Measurements from ENCODE around the gene TP53.
"Not testable (repeated sequence)": the region's sequence is repeated elsewhere in the genome, so short reads cannot be mapped to it uniquely, and the experiment has no call there.

The TP53 gene

GRCh38 chr17:7673239-7673638, 14.1 kb downstream of the TP53 start:
- DNase-seq: no peak

- no peak for DNase-seq
Measured at GRCh38 chr17:7668482-7668881, 18.8 kb downstream of the TP53 start.

DNA sequence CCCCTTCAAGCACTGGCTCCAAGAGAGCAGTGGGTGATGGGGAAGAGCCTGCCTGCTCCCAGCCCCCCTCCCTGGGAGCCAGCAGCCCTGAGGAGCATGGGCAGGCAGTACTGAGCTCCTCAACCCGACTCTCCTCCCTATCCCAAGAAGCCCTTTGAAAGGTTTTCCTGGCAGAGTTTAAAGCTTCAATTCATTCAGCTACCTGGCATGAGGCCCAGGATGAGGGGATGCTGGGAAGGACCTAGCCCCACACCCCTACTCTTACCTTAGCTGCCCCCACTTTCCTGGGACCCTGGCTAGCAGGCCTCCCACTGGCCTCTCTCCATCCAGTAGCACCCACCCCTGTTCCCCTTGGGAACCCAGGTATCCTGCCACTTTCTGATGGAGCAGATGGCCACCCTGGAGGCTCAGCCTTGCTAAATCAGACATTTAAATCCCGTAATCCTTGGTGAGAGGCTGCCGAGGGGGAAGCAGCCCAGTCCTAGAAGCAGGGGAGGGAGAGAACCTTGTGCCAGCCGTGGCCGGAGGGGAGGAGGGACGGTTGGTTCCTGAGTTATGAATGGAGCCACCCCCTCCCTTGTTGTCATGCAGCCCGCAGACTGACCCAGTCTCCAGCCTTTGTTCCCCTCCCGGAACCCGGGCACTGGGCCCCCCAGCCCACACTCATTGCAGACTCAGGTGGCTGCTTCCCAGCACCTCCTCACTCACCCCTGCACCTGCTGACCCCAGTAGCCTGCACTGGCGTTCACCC, 19.5 kb downstream of the TP53 start:
- DNase-seq: no peak

DNA sequence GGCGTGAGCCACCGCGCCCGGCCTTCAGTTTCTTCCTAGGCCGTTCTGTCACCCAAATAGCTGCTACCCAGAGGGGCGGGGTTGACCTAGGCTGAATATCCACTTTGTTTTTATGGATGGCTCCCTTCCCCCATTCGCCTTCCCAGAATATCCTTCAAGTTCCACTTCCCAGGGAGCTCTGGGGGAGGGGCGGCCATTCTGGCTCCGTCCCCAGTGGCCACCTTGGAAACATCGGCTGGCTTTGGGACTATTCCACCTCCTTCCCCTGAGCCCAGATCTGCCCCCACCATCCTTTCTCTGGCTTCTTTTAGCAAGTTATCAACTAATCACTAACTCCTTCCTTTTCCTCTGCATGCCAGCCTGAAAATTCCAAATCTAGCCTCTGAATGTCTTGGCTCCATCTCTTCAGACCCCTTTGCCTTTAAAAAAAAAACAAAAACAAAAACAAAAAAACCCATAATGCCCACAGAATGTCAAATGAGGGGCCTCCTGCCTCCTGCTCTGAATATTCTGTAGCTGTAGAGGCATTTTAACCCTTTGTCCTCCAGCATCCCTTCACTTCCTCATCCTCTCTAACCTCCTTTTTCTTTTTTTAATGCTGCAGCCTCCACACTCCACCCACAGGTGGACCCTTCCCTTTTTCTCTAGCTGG, 30.2 kb downstream of the TP53 start:
- no peak for DNase-seq

- no peak for DNase-seq
Measured at GRCh38 chr17:7655541-7655840, 31.8 kb downstream of the TP53 start.

DNA sequence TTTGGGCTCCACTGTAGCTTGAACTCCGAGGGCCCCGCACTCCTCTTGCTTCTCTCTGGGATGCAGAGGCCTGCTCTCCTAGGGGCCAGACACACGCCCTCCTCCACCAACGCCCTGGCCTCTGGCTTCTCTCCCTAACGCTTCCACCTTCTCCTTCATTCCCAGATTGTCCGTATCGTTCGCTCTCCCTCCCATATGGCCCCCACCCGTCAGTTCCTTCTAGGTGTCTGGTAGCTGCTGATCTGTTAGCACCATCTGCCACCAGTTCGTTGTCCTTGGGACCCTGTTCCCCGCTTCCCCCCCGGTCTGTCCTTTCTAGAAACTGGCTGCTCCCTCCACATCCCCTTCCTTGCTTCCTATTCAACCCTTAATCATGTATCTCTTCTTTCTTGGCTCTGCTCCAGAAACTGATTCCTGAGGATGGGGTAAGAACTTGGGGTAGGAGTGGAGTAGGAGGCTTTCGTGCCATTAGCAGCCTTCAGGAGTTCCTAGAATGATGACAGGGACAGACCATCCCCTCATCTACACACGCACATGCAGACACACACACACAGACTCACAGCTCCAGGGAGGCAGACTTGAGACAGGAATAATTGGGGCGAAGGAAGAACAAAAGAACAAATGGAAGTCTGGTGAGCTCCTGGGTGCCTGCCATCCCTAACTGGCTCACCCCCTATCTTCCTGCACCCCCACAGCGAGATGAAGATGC, 32.3 kb downstream of the TP53 start:
- DNase-seq: peak; percentile 33

DNA sequence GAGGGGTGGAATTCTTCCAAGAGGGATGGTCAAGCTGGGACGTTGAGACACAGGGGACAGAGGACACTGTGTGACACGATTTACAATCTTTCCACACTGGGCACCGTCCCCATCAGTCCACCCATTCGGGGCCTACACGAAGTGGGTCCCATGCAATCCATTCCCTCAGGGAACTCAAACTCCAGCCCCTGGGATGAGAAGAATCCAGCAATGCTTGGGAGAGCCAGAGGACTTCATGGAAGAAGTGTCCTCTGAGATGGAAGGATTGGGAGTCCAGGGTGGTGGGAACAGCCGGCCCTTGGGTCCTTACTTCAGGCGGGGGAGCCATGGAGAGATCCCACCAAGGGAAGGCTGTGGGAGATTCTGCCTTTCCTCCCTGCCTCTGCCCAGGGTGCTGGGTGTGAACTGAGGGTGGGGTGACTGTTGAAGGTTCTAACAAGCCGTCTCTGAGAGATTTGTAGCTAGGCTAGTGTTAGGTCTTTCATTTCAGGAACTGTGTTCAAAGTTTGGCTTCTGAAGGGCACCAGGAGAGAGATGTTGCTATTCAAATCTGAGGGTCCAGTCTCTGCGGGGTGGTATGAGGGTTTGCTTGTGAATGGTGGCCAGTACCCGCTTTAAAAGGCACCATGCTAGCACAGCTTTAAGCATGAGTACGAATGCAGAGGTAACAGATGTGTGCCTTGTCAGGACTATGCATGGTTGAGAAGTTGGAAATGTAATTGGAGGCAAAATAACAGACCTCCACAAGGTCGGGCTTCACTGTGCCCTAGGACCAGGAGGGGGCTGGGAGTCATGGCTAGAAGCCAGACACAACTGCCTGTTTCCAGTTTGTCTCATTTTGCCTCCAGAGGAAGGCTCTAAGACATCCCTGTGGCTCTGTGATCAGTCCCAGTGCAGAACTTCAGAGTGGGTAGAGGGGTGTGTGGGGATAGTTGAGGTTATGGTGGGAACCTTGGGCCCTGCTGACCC, 34.6 kb downstream of the TP53 start:
- no peak for DNase-seq

DNA sequence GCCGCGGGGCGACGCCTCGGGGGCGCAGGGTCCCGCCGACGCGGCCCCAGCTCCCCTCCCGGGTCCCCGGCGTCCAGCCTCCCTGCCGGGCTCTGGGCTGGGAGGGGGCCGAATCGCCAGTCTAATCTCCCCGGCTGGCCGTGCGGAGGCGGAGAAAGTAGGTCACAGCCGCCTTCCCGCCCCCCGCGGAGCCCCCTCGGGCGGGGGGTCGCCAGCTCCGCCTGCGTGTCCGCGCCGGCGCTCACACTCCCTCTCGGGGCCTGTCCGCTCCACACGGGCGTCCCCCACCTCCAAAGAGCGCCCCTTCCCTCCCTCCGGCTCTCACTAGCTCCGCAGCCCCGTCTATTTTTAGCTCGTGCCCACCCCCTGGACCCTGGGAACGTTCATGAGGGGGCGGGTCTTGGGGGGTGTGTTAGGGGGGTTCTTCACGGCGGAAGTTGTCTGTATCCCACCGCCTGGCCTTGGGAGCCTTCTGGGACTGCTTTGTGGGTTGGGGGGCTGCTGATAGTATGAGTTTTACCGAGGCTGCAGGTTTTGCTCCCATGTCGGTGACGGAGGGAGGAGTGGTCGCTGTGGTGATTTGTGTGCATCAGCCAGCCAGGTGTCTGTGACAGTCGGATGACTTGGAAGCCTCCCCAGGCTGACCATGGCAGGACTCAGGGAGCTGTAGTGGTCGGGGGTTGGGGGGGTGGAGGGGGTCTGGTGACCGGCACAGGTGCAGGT, 35.5 kb downstream of the TP53 start:
- DNase-seq: no peak

DNA sequence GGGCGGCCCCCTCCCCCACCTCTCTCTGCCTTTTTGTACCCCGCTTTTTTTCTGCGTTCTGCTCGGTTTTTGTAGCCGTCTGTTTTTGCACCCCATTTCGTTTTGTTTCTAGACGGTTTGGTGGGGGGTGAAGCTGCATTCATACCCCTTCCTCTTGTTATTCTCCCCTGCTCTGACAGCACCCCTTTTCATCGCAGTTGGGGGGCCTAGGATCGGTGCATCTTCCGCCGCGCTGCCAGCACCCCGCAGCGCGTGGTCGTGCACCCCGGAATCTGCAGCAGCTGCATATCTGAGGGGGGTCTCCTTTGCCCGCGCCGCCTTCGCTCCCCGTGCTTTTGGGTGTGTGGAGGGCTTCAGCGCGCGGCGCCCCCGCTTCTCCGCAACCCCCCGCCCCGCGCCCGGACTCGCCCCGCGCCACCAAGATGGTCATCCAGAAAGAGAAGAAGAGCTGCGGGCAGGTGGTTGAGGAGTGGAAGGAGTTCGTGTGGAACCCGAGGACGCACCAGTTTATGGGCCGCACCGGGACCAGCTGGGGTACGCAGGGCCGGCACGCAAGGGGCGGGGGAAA, 36.1 kb downstream of the TP53 start:
- DNase-seq: no peak

DNA sequence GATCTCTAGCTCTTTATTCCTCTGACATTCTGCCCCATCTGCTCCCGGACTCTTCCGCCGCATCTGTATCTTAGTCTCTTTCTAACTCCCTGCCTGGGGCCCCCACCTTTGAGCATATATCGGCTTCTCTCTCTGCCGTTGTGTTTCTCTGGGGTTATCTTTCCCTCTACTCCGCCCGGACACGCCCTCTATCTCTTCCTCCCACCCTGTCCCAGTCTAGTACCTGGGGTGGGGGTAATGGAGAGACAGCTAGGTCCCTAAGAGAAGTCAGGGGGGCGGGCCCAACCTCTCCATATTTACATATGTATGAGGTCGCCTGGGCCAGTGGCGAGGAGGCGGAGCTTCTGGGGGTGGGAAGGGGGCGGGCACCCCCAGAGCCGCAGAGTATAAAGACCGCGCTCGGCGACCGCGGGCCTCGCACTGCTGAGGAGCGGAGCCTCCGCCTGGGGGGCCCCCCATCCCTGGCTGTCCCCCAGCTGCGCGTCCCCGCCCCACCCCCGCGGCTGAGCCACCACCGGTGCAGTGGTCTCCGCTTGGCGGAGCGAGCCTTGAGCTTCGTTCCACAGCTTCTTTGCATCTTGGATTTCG, 36.7 kb downstream of the TP53 start, which contains the start of gene ATP1B2:
Gene ATP1B2, plus strand, starts transcription at position 418 of the 588 bp plus-strand sequence. CDS start 593 bp downstream, outside the sequence.
- no peak for DNase-seq

DNA sequence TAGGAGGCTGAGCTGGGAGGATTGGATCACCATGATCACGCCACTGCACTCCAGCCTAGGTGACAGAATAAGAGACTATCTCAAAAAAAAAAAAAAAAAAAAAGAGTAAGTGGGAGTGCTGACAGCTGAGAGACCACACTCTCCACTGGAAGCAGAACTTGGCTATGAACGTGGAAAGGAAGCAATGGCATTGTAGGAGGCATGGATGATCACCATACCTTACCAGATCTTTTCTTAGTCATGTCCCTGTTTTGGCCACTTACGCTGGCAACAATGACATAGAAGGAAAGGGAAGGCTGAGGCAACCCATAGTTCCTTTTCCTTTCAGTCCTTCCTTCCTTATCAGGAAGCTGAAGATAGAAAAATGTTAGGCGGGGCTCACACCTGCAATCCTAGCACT, 40.3 kb downstream of the TP53 start:
- DNase-seq: no peak

GRCh38 chr17:7646457-7646856, 40.8 kb downstream of the TP53 start:
- no peak for DNase-seq

DNA sequence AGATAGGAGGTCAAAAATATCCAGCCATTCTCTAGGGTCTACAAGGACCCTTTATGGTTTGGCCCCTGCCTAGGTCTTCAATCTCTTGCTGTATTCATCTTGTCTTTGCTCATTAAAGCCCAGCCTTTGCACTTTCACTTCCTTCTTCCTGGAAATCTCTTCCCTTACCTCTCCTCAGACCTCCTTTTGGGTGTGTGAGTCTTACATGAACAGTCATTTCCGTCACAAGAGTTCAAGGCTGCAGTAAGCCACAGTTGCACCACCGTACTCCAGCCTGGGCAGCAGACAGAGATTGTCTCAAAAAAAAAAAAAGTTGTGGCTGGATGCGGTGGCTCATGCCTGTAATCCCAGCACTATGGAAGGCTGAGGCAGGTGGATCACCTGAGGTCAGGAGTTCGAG, 42.5 kb downstream of the TP53 start:
- DNase-seq: no peak

GRCh38 chr17:7641635-7642034, 45.7 kb downstream of the TP53 start:
- DNase-seq: not testable (repeated sequence)

- DNase-seq: no peak
Measured at GRCh38 chr17:7640783-7641182, 46.5 kb downstream of the TP53 start.

GRCh38 chr17:7636163-7636562, 51.1 kb downstream of the TP53 start:
- DNase-seq: no peak

- DNase-seq: peak; percentile 49
Measured at GRCh38 chr17:7634384-7634783, 52.9 kb downstream of the TP53 start.

GRCh38 chr17:7633093-7633492, 54.2 kb downstream of the TP53 start:
- no peak for DNase-seq

- DNase-seq: peak; percentile 44
Measured at GRCh38 chr17:7632492-7632894, 54.8 kb downstream of the TP53 start.

DNA sequence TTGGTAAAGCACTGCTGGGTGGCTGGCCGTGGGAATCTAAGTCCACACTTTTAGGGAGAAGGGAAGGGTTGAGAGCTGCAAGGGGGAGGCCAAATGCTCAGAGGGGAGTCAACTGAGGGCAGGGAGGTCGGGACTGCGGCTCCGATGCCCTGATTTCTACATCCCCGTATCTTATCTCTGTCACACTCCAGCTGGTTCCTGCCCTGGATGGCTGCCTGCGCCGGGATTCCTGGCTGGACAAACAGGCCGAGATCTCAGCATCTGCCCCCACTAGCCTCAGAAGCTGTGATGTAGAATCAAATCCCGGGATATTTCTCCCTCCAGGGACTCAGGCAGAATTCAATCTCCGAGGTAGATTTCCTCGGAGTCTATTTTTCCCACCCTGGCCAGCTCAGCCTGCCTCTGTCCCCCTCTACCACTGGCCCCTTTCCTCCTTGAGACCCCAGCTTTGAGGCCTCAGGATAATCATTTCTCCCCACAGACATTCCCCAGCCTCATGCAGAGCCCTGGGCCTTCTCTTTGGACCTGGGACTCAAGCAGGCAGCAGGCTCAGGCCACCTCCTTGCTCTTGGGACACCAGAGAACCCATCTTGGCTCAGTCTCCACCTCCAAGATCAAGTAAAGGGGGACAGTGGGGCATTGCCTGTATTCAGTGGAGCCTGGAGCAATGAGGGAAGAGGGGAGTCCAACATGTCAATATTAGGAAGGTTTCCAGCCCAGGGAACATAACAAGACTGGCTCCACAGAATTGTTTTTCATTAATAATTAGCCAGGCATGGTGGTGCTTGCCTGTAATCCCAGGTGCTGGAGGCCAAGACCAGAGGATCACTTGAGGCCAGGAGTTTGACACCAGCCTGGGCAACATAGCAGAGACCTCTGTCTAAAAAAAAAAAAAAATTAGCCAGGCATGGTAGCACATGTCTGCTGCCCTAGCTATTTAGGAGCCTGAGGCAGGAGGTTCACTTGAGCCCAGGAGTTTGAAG, 55.6 kb downstream of the TP53 start:
- DNase-seq: no peak
